Right atrium auricular region (tissue), 2 donors: ENCODE data around the gene CDK18. TPM values are rescaled to one million over a fixed set of nuclear protein-coding genes. Genes with fewer than 3 reads are reported as not detected.

Experiments
- DNase-seq: peaks from one replicate; pipeline ENCODE4 v3.0.0-alpha.2; 2019; ENCODE audit warnings: low spot score
- H3K27ac ChIP-seq, 2 donors: fragments of 200-600 bp; sonication (generic); 1 replicate in 1 of 2; 2 replicates in 1 of 2; pipeline ENCODE4 v1.5.1; 2016 to 2019
- H3K27me3 ChIP-seq, 2 donors: fragments of 200-600 bp; sonication (generic); one replicate each; pipeline versions ENCODE4 v1.5.1 to v1.6.0; 2017 to 2019
- H3K36me3 ChIP-seq: fragments of 200-600 bp; sonication (generic); one replicate; pipeline ENCODE4 v1.5.1; 2016
- H3K4me1 ChIP-seq, 2 donors: fragments of 200-600 bp; sonication (generic); one replicate each; pipeline versions ENCODE4 v1.5.1 to v1.6.0; 2017 to 2019
- H3K4me3 ChIP-seq, 2 donors: fragments of 200-600 bp; sonication (generic); 1 replicate in 1 of 2; 2 replicates in 1 of 2; pipeline ENCODE4 v1.5.1; 2017 to 2019; ENCODE audit warnings: mild to moderate bottlenecking in 1 of 2, moderate library complexity in 1 of 2
- H3K9me3 ChIP-seq, 2 donors: fragments of 200-600 bp; sonication (generic); one replicate each; pipeline ENCODE4 v1.5.1; 2019
- total RNA-seq, 2 donors: library from RNA; depleted of rRNA; stranded (reverse); fragments of >200 nt; gene quantifications; one replicate each; pipeline ENCODE4 v1.1.0, GENCODE V29; 2016
- TF ChIP-seq, protein P1 (sequence below), 2 donors: fragments of 200-600 bp; sonication (generic); IDR thresholded peaks; one replicate each; pipeline ENCODE4 v1.5.1; 2019; ENCODE audit warnings: antibody characterized with exemption in 2 of 2

Gene CDK18
- total RNA-seq, 2 donors from 2014 or later: 85.6 to 116 TPM

- no peak overlapping the region for H3K27ac ChIP-seq
Measured at GRCh38 chr1:205520709-205521108, 16.2 kb downstream of the CDK18 start.

GRCh38 chr1:205521686-205522085 lies 17.2 kb downstream of the CDK18 start:
- Histone ChIP-seq H3K36me3 (peaks cover 29% of the 10 kb centered on the region), H3K4me3 (no peak overlapping the region), H3K27me3 (no peaks in the 10 kb centered on the region), H3K4me1 (peaks cover 0 to 85% of the 10 kb centered on the region in 2 donors), H3K9me3 (no peaks in the 10 kb centered on the region), H3K27ac (peak overlapping the region in 1 of 2 donors; percentile 31)
- no peak for DNase-seq
- TF ChIP-seq, protein P1, sequence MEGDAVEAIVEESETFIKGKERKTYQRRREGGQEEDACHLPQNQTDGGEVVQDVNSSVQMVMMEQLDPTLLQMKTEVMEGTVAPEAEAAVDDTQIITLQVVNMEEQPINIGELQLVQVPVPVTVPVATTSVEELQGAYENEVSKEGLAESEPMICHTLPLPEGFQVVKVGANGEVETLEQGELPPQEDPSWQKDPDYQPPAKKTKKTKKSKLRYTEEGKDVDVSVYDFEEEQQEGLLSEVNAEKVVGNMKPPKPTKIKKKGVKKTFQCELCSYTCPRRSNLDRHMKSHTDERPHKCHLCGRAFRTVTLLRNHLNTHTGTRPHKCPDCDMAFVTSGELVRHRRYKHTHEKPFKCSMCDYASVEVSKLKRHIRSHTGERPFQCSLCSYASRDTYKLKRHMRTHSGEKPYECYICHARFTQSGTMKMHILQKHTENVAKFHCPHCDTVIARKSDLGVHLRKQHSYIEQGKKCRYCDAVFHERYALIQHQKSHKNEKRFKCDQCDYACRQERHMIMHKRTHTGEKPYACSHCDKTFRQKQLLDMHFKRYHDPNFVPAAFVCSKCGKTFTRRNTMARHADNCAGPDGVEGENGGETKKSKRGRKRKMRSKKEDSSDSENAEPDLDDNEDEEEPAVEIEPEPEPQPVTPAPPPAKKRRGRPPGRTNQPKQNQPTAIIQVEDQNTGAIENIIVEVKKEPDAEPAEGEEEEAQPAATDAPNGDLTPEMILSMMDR (IDR thresholded peaks at IDR 0.05): no peak

More at GRCh38 chr1:205520709-205521108, 16.2 kb downstream of the CDK18 start:
- peaks cover 23% of the 10 kb centered on the region for H3K36me3 ChIP-seq
- H3K9me3 ChIP-seq: no peaks in the 10 kb centered on the region
- no peak for DNase-seq
- H3K27me3 ChIP-seq: no peaks in the 10 kb centered on the region
- no peak overlapping the region for H3K4me3 ChIP-seq
- TF ChIP-seq, protein P1 (IDR thresholded peaks at IDR 0.05): no peak
- H3K4me1 ChIP-seq: peaks cover 0 to 85% of the 10 kb centered on the region in 2 donors

- peaks cover 0 to 76% of the 10 kb centered on the region in 2 donors for H3K4me1 ChIP-seq
- H3K4me3 ChIP-seq: no peak overlapping the region
- H3K27ac ChIP-seq: peak overlapping the region in 1 of 2 donors; percentile 16
- TF ChIP-seq, protein P1 (IDR thresholded peaks at IDR 0.05): no peak
- no peak for DNase-seq
- H3K9me3 ChIP-seq: no peaks in the 10 kb centered on the region
- peaks cover 29% of the 10 kb centered on the region for H3K36me3 ChIP-seq
- no peaks in the 10 kb centered on the region for H3K27me3 ChIP-seq
Measured at GRCh38 chr1:205522692-205523091, 18.2 kb downstream of the CDK18 start.

GRCh38 chr1:205523261-205523890 lies 18.9 kb downstream of the CDK18 start:
- H3K4me1 ChIP-seq: peaks cover 0 to 71% of the 10 kb centered on the region in 2 donors
- TF ChIP-seq, protein P1 (IDR thresholded peaks at IDR 0.05): no peak

DNA sequence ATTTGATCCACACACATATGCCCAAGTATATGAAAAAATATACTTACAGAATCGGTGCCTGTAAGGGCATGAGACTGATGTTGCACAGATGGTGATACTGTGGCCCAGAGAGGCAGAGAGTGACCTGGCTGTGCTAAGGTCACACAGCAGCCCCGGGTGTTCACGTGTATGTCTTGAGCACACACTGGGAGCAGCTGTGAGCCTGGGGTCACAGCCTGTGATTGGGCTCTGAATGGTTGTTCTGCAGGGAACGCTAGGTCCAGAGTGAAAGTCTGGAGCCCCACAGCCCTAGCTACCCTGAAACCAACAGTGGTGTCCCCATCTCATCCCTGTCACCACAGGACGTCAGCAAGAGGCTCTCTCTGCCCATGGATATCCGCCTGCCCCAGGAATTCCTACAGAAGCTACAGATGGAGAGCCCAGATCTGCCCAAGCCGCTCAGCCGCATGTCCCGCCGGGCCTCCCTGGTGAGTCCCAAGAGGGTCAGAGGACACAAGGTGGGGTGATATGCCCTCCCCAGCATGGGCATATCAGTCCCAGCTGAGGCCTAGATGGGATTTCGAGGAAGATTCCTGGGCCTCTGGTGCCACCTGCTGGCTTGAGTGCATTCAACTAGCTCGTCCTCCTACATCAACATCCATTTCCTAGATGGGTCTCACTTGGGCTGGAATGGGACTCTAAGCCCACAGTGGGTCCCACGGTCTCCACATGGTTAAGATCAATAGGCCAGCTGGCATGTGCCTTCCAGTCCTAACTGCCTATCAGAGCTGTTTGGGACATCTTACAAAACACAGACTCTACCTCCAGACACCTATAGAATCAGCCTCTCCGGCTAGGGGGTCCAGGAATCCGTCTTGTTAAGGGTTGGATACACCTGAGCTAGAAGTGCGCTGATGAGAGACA lies 19.7 kb downstream of the CDK18 start:
- Histone ChIP-seq H3K9me3 (no peaks in the 10 kb centered on the region), H3K27me3 (no peaks in the 10 kb centered on the region), H3K36me3 (peaks cover 29% of the 10 kb centered on the region), H3K4me1 (peaks cover 0 to 69% of the 10 kb centered on the region in 2 donors), H3K27ac (no peak overlapping the region), H3K4me3 (no peak overlapping the region)
- TF ChIP-seq, protein P1 (IDR thresholded peaks at IDR 0.05): peak; percentile 72 to 82
- peak; percentile 70 for DNase-seq

More at GRCh38 chr1:205523261-205523890, 18.9 kb downstream of the CDK18 start:
- no peaks in the 10 kb centered on the region for H3K9me3 ChIP-seq
- H3K27ac ChIP-seq: no peak overlapping the region
- H3K36me3 ChIP-seq: peaks cover 29% of the 10 kb centered on the region
- H3K27me3 ChIP-seq: no peaks in the 10 kb centered on the region
- DNase-seq: no peak
- no peak overlapping the region for H3K4me3 ChIP-seq
